HG02798 (cell line): ENCODE data around the gene CD300C.
"Not testable (repeated sequence)": the region's sequence is repeated elsewhere in the genome, so short reads cannot be mapped to it uniquely, and the experiment has no call there.

ENCODE experiments used
- ATAC-seq: cut with Tn5 transposase; IDR thresholded peaks from one replicate; pipeline ENCODE4 v1.9.1; 2021; ENCODE audit warnings: mild to moderate bottlenecking; ENCODE audit not compliant: unreplicated experiment, poor library complexity

The CD300C gene

DNA sequence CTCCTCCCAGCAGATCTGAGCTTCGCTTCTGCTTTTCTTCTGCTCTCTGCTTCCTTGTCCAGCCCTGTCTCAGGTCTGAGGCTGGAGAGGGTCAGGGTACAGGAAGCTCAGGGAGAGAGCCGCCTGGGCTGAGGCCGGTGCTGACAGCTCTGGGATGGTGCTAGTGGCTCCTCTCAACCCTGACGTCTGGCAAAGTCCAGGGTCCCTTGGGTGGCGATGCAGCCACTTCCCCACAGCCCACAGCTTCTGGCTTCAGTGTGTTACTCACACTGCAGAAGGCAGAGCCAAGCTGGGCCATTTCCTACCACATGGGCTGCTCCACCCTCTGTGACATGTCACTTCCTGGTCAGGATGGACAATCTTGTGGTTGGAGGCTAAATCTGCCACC, at the start of gene CD300C:
Gene CD300C (minus strand): TSS at position 273 of the 388 bp plus-strand sequence. CDS start 333 bp downstream, outside the sequence.
- no peak for ATAC-seq

DNA sequence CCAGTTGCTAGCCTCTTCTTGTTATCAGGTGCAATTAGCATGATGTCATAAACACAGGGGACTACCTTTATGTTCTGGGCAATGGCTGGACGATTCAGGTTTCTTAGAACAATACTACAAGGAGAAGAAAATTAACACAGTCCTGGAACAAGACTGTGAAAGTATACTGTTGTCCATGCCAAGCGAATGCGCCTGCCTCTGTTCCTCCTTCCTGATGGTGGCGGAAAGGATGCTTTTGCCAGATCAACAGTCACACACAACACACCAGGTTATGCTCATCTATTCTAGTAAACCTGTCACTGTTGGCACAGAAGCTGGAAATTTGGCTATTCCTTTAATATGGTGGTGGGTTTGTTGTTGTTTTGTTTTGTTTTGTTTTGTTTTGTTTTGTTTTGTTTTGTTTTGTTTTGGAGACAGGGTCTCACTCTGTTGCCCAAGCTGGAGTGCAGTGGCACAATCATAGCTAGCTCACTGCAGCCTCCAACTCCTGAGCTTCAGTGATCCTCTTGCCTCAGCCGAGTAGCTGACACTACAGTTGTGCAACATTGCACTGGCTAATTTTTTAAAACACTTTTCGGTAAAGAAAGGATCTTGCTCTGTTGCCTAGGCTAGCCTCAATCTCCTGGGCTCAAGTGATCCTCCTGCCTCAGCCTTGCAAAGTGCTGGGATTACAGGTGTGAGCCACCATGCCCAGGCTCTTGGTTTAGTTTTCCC, 49.3 kb upstream of the CD300C start:
- ATAC-seq = no peak

DNA sequence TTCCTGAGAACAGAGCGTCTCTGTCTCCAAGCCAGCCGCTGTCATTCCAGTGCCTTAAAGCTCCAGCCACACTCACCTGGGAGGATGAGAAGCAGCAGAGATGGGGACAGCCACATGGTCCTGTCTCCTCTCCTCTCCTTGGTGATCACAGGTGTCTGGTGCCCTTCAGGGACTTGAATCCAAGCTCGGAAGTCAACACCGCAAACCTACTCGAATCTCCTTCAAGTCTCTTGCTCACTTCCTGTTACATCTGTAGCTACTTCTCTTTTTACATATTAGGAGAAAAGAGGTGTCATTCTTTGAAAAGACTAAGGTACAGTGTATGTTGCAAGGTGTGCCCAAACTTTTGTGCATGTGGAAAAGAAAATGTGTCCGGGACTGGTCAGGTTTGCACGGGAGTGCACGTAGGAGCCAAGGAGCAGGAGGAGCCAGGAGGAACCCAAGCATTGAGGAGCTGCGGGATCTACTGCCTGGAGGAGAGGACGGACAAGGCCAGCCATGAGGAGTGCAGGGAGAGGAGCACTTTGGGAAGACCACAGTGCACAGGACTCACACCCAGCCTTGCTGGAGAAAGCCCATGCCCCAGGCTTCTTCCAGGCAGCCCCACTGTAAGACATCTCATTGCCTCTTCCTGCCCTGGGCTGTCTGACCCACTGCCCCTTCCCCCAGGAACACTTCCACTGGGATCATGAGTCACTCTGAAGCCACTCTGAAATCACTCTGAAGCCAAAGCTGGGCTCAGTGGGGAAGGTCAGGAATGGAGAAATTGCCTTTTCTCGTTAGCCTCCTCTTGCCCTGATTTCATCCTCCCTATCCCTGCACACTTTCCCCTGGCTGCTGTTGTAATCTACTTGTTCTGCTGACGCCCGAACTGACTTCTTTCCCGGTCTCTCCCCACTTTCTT, 46.4 kb upstream of the CD300C start, which contains the start of gene CD300LD:
Gene CD300LD (minus strand): TSS at position 197 of the 904 bp plus-strand sequence. CDS start 81 bp downstream, at position 116.
- ATAC-seq = no peak

DNA sequence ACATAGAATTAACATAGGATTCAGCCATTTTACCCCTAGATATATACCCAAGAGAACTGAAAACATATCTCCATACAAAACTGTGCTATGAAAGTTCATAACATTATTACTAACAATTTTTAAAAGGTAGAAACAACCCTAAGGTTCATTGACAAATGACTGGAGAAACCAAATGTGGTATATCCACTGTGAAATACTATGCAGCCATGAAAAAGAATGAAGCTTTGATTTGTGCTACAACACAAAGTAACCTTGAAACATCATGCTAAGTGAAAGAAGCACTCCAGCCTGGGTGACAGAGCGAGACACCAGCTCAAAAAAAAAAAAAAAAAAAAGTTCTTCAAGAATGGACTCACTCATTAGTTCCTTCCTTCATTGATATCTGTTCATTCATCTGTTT, 45.6 kb upstream of the CD300C start:
- no peak for ATAC-seq

DNA sequence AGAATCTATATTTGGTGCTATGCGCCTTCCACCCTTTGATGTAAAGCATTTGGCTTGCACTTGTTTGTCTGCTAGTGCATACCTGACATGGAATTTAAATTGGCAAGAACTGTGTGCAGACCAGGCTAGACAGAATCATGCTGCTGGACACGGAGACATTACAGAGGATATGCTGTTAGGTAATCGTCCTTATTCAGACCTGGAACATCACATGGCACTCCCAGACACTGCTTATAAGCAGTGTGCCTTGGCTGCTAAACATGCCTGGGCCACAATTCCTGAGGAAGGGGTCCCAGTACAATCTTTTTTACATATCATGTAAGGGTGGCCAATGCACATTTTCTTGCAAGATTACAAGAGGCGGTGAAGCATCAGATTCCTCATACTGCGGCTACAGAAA, 39.8 kb upstream of the CD300C start:
- no peak for ATAC-seq

DNA sequence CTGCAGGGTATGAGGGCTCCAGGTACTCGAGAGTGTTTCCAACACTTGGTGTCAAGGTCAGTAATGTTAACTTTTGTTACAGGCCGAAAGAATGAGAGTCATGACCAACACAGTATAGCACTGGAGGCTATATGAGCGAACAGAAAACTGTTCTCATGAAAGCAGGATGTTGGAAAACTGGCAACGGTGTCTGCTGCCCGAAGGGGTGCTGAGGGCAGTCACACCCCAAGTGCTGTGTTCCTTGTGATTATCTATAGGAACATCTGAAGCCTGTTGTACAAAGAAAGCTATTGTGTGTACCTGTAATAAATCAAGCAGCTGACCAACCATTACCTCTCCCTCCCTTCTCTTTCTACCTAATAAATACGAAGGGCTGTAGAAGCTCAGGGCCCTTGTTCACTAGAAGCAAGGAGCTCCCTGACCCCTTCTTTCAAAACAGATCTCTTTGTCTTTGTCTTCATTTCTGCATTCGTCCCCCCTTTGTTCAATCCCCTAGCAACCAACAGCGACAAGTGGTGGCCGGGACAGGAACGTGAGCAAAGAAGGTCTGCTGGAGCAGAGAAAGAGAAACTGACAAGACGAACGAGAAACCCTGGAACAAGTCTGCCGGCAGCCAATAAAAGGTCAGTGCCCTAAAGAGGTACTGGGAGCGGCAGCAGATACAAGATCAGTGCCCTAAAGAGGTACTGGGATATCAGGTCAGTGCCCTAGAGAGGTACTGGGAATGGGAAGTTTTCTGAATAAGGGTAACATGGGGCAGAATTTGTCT, 38.6 kb upstream of the CD300C start:
- ATAC-seq = no peak

DNA sequence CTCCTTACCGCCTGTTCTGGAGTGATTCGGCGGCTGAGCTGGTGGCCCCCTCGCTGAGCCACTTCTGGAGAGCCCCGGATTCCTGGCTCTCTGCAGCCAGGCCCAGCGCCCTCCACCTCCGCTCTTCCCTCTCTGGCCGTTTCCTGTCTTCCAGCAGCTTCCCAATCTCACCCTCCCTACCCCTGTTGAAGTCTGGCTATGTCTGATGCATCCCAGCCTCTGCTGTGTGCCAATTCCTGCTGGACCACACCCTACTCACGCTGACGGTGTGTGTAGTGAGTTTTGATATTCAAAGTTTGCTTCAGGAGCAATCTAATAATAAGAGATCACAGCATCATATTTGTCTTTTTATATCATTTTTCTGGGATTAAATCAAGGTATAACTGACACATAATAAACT, 36.7 kb upstream of the CD300C start:
- ATAC-seq = no peak

DNA sequence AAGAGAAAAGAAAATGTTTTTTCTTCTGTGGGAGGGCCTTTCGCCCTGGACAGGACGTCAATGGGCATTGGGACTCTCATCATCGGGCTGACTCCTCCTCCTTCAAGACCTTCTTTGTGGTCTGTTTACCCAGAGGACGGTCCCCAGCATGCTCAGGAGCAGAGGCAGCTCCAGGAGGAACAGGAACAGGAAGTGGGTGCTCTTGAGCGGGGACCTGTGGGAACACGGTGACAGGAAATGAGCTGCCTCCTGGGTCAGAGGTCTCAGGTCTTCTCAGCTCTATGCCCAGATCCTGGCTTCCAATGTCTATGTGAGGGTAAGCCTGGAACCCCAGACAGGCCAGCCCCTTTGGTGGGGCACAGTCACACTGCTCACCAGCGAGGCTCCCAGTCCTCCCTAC, 34.0 kb upstream of the CD300C start:
- ATAC-seq = no peak

DNA sequence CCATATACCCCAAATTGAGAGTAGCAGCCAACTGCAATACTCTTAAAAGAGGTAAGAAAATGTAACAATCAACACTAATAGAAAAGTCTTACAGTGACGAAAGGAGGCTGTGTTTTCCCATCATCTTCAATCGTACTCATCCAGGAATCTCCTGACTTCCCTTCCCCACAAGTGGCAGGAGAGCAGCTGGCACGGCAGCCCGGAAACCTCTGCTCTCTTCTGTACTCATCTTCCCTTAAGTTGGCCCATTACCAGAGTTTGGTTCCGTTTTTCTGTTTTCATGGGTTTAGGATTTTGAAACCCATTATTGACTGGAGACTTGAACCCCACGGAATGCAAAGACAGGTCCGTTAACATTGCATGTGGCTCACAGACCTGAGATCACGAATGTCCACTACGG, 33.1 kb upstream of the CD300C start:
- ATAC-seq = no peak

DNA sequence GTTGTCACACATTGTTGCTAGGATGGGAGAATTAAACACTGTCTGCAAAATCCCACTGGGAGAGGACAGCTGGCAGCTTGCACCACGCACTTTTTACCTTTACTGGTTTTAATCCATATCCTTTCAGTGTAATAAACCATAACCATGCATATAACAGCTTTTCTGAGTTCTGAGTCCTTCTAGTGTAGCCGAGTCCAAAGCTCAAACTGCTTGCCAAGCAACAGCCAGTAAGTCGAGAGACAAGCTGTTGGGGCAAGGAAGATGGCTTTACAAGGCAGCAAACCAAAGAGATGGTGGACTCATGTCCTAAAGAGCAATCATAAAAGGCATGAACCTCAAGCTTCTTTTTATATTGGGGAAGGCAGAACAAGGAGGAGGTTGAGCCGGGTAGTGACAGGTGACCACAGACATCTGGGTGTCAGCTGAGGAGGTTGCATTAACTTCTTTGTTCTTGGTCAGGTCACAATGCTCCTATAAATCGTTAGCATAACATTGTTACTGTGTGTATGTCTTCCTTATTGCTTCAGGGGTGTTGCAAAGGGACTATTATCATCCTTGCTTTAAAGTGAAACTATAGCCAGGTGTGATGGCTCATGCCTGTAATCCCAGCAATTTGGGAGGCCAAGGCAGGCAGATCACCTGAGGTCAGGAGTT, 28.7 kb upstream of the CD300C start:
- no peak for ATAC-seq

DNA sequence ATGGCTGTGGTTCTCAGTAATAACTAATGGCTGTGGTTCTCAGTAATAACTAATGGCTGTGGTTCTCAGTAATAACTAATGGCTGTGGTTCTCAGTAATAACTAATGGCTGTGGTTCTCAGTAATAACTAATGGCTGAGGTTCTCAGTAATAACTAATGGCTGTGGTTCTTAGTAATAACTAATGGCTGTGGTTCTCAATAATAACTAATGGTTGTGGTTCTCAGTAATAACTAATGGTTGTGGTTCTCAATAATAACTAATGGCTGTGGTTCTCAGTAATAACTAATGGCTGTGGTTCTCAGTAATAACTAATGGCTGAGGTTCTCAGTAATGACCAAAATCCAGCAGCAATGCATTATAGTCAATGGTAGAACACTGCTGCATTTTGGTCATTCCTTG, 27.7 kb upstream of the CD300C start:
- not testable (repeated sequence) for ATAC-seq

DNA sequence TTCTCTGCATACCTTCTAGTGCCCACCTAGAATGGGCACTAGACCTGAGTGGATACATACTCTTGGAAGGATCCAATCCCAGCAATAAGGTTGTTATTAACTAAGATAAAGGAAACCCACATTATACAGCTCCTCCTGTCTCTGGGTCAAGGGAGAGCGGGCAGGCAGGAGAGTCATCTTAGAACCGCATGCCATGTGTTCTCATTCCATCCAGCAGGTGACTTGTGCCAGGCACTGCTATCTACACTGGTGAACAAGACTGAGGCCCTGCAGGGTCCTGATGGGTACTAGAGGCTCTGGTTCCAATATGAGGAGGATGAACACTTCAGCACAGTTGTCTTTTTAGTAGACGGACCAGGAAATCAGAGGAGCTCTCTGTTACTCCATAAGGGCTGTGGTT, 27.3 kb upstream of the CD300C start:
- no peak for ATAC-seq

DNA sequence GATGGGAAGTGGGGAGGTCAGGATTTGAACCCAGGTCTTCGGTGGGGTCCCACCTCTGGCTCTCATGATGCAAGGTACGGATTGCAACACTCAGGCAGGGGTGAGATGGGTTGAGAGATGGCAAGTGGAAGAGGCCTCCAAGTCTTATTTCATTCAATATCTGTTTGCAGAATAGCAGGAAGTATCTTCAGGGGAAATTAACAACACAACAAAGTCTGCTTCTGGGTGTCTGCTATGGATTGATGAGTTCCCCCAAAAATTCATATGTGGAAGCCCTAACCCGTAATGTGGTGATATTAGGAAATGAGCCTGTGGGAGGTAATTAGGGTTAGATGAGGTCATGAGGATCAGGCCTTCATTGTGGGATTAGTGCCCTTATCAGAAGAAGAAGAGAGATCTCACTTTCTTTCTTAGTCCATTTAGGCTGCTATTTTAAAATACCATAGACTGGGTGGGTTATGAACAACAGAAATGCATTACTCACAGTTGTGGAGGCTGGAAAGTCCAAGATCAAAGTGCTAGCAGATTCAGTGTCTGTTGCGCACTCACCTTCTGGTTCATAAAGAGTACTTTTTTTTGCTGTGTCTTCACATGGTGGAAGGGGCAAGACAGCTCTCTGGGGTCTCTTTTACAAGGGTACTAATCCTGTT, 25.8 kb upstream of the CD300C start:
- ATAC-seq = no peak

DNA sequence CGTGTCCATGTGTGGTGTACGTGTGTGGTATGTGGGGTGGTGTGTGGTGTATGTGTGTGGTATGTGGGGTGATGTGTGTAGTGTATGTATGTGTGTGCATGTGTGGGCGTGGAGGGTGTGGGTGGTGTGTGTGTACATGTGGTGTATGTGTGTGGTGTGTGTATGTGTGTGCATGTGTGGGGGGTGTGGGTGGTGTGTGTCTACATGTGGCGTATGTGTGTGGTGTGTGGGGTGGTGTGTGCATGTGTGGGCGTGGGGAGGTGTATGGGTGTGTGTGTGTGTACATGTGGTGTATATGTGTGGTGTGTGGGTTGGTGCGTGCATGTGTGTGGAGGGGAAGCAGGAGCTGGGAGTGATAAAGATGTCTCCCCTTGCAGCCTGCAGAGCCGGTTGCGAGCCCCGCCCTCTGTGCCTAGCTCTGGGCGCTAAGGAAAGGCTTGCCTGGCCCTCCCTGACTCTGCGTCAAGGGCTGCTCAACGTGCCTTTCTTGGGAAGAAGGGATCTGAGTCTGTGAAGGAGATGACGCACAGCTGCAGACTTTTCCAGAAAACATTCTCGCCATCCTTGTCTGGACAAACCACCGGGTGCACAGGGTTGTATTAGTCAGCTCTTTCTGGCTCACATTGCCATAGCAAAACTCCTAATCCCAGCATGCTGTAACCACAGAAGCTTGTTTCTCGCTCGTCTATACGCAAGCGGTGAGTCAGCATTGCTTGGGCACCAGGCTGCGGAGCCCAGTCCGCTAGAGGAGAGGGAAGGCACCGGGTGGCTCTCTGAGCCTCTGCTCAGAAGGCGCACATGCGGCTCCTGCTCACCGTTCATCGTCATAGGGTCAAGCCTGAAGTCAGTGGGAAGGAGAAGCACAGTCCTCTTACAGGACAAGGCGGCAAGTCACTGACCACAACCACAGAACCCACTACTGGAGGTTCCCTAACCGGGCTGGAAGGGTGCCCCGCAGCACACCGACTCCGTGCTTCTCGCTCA, 23.4 kb upstream of the CD300C start:
- no peak for ATAC-seq

DNA sequence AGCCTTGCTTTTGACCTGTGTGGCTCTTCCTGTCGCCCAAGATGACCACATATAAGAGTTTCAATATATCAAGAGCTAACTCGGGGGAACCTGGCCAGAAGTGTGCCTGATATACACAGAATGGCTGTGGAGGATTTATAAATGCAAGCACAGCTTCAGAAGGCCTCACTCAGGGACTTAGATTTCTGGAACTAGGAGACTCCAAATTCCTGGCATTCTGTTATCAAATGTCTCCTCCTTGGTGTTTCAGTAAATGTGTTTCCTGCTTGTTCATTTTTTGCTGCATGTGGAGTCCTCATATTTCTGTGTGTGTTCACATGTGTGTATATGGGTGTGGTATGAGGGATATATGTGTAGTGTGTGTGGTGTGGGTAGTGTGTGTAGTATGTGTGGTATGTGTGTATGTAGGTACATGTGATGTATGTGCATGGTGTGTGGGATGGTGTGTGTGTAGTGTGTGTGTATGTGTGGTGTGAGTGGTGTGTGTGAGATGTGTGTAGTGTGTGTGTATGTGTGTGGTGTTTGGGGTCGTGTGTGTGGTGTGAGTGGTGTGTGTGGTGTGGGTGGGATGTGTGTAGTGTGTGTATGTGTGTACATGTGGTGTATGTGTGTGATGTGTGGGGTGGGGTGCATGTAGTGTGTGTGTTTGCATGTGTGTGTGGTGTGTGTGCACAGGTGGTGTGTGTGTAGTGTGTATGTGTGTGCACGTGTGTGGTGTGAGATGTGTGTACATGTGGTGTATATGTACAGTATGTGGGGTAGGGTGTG, 22.4 kb upstream of the CD300C start:
- no peak for ATAC-seq

DNA sequence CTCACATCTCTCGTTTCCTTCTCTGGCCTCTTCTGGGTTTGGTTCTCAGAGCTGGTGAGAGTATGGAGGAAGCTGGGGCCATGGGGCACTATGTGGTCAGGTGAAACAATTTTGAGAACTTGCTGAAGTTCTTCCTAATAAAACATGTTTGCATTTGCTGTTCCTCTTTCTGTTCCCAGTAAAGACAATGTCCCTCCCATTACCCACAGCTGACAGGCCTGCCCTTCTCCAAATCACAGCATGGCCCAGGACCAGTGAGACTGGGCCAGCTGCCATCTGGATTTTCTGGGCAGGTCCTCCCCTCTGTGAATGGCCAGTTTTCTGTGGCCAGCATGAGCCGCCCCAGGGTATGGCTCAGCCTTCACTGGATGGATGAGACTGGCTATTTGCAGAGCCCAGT, 21.5 kb upstream of the CD300C start, which contains the start of gene CD300H:
Gene CD300H (minus strand): TSS at position 113 of the 400 bp plus-strand sequence.
- ATAC-seq = no peak

DNA sequence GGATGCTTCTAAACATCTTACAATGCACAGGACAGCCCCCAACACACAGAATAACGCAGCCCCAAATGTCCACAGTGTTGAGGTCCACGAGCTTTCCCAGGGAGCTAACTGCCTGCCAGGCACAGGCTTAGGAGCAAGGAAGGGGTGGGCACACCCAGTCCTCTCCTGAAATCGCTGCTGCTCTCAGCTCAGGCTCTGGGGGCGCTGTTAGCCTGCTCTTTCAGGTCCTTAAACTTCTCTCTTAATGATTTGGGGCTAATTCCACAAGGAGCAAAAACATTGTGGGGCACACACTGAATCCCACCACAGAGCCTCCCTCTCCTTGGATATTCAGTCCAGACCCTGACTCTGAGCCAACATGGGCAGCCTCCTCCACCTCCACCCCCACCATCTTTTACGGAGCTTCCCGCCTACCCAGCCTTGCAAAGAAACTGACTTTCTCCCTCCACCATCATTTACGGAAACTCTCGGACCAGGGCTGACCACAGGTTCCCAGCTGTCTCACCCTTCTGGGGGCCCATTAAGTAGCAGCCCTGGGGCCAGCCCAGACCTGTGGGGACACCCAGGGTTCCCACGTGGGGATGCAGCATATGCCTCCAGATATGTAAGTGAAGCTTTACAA, 20.3 kb upstream of the CD300C start:
- no peak for ATAC-seq
